SK-N-SH (cell line): ENCODE results near the gene MAP2K5. TPM values are rescaled to one million over a fixed set of nuclear protein-coding genes. Genes with fewer than 3 reads are reported as not detected.

Experiments
- CTCF ChIA-PET: fragments of 300-600, 350-600 bp; formaldehyde crosslinking; extraction: SDS; loops from one replicate; lab custom pipeline; 2021; lab: Yijun Ruan, JAX
- POLR2A ChIA-PET: fragments of 350-600 bp; sonication (Branson Sonifier 250); formaldehyde crosslinking; extraction: SDS; loops from one replicate; lab custom pipeline; 2020; ENCODE audit warnings: antibody characterized with exemption, inconsistent platforms; lab: Yijun Ruan, JAX
- DNase-seq: peaks from one replicate; pipeline ENCODE4 v3.0.0; 2012
- H2AFZ ChIP-seq: fragments of 200-600 bp; sonication (generic); 2 replicates; pipeline ENCODE4 v1.8.1; 2016; ENCODE audit warnings: antibody characterized with exemption, mild to moderate bottlenecking, low read depth
- H3F3A ChIP-seq: fragments of 200-600 bp; sonication (generic); replicated peaks from 2 replicates; pipeline ENCODE3; 2016; ENCODE audit warnings: antibody characterized with exemption, mild to moderate bottlenecking; ENCODE audit not compliant: insufficient read depth
- H3K27ac ChIP-seq, 2 experiments: fragments of 200-500 bp in 1 of 2; fragments of 200-600 bp in 1 of 2; sonication (Bioruptor generic) in 1 of 2; sonication (generic), shearing (Covaris generic) in 1 of 2; 2 replicates each; pipeline versions ENCODE4 v1.5.1 to v1.6.1; 2014 to 2016; ENCODE audit warnings: low read depth in 2 of 2, inconsistent platforms in 1 of 2, low read length in 1 of 2, mild to moderate bottlenecking in 1 of 2, mixed read lengths in 1 of 2
- H3K27me3 ChIP-seq: fragments of 200-600 bp; sonication (generic), shearing (Covaris generic); 2 replicates; pipeline ENCODE4 v1.6.1; 2016; ENCODE audit warnings: mixed run types; ENCODE audit not compliant: insufficient read depth
- H3K36me3 ChIP-seq, 2 experiments: fragments of 200-500 bp in 1 of 2; fragments of 200-600 bp in 1 of 2; sonication (Bioruptor generic) in 1 of 2; sonication (generic) in 1 of 2; replicated peaks in 1 of 2; 2 replicates each; pipeline versions ENCODE3 to v1.5.1; 2014 to 2016; ENCODE audit warnings: low read length in 1 of 2, mild to moderate bottlenecking in 1 of 2; ENCODE audit not compliant: insufficient read depth in 2 of 2, control insufficient read depth in 1 of 2
- H3K4me1 ChIP-seq, 2 experiments: fragments of 200-500 bp in 1 of 2; fragments of 200-600 bp in 1 of 2; sonication (Bioruptor generic) in 1 of 2; sonication (generic), shearing (Covaris generic) in 1 of 2; 2 replicates each; pipeline versions ENCODE4 v1.5.1 to v1.6.1; 2014 to 2016; ENCODE audit warnings: low read depth in 1 of 2, low read length in 1 of 2, mixed run types in 1 of 2; ENCODE audit not compliant: insufficient read depth in 2 of 2, control insufficient read depth in 1 of 2
- H3K4me2 ChIP-seq: fragments of 200-600 bp; sonication (generic), shearing (Covaris generic); 2 replicates; pipeline ENCODE4 v1.6.1; 2017; ENCODE audit warnings: mixed run types
- H3K4me3 ChIP-seq, 2 experiments: fragments of 200-500 bp in 1 of 2; fragments of 200-600 bp in 1 of 2; sonication (Bioruptor generic) in 1 of 2; sonication (generic), shearing (Covaris generic) in 1 of 2; 2 replicates each; pipeline versions ENCODE4 v1.5.1 to v1.8.1; 2014 to 2016; ENCODE audit warnings: low read depth in 2 of 2, inconsistent platforms in 1 of 2, low read length in 1 of 2, mild to moderate bottlenecking in 1 of 2, mixed read lengths in 1 of 2, moderate library complexity in 1 of 2
- H3K79me2 ChIP-seq: fragments of 200-600 bp; sonication (generic); 2 replicates; pipeline ENCODE4 v1.8.1; 2017; ENCODE audit warnings: mild to moderate bottlenecking; ENCODE audit not compliant: insufficient read depth
- H3K9ac ChIP-seq: fragments of 200-600 bp; sonication (generic); 2 replicates; pipeline ENCODE4 v1.6.1; 2017; ENCODE audit warnings: mixed run types
- H3K9me2 ChIP-seq: fragments of 200-600 bp; sonication (generic); 2 replicates; pipeline ENCODE4 v1.6.1; 2017; ENCODE audit warnings: mixed run types
- H3K9me3 ChIP-seq: fragments of 200-600 bp; sonication (generic); 2 replicates; pipeline ENCODE4 v1.6.1; 2017; ENCODE audit warnings: mixed run types, mild to moderate bottlenecking, moderate library complexity
- H4K20me1 ChIP-seq: fragments of 200-600 bp; sonication (generic); 2 replicates; pipeline ENCODE4 v1.6.1; 2017; ENCODE audit warnings: mild to moderate bottlenecking, mixed run types; ENCODE audit not compliant: insufficient read depth
- CHD2 ChIP-seq: fragments of 150-350 bp; IDR thresholded peaks from 2 replicates; pipeline ENCODE4 v1.6.1; 2018; ENCODE audit warnings: low read length; ENCODE audit not compliant: partially characterized antibody
- EP300 ChIP-seq, 2 experiments: IDR thresholded peaks; 2 replicates each; pipeline versions ENCODE4 v1.4.0 to v1.6.1; 2012; ENCODE audit warnings: borderline replicate concordance in 1 of 2, low read depth in 1 of 2, low read length in 1 of 2
- EZH2phosphoT487 ChIP-seq: fragments of 200-600 bp; sonication (generic); IDR thresholded peaks from 2 replicates; pipeline ENCODE4 v1.6.1; 2017; ENCODE audit warnings: low read depth, mixed run types, mild to moderate bottlenecking, antibody characterized with exemption, moderate library complexity, borderline replicate concordance
- IRF3 ChIP-seq: fragments of 150-350 bp; IDR thresholded peaks from 2 replicates; pipeline ENCODE4 v1.6.1; 2016; ENCODE audit warnings: mild to moderate bottlenecking, low read depth, low read length
- PBX3 ChIP-seq: IDR thresholded peaks from 2 replicates; pipeline ENCODE4; 2012
- POLR2AphosphoS5 ChIP-seq: IDR thresholded peaks from 2 replicates; pipeline ENCODE4 v1.6.1; 2012; ENCODE audit warnings: low read depth, low read length
- RAD21 ChIP-seq: IDR thresholded peaks from 2 replicates; pipeline ENCODE4 v1.6.1; 2012; ENCODE audit warnings: mild to moderate bottlenecking, low read length
- RFX5 ChIP-seq: IDR thresholded peaks from 2 replicates; pipeline ENCODE4 v1.6.1; 2012; ENCODE audit warnings: mild to moderate bottlenecking, improper control_type of control experiment, low read length
- SMC3 ChIP-seq: IDR thresholded peaks from 2 replicates; pipeline ENCODE4 v1.6.1; 2012; ENCODE audit warnings: low read depth, low read length, improper control_type of control experiment
- TAF1 ChIP-seq: IDR thresholded peaks from 2 replicates; pipeline ENCODE4 v1.6.1; 2012; ENCODE audit warnings: low read depth, mild to moderate bottlenecking, low read length, moderate library complexity, borderline replicate concordance
- TCF12 ChIP-seq: IDR thresholded peaks from 2 replicates; pipeline ENCODE4 v1.4.0; 2012
- WGBS: methylation state at CpG from one replicate; pipeline ENCODE4 v1.1.6; 2017; ENCODE audit warnings: low lambda C conversion rate; 5-methylcytosine and 5-hydroxymethylcytosine counted together
- polyA plus RNA-seq, 3 experiments: library from polyadenylated mRNA; depleted of rRNA; stranded (reverse); fragments of >200 nt; gene quantifications; 2 replicates each; pipeline ENCODE4 v1.2.3, GENCODE V29; 2012
- TF ChIP-seq, protein P1 (sequence below): fragments of 200-600 bp; sonication (generic); IDR thresholded peaks from 2 replicates; pipeline ENCODE4 v1.6.1; 2017; ENCODE audit warnings: antibody characterized with exemption, mild to moderate bottlenecking, moderate library complexity
- TF ChIP-seq, protein P2 (sequence below): IDR thresholded peaks from 2 replicates; pipeline ENCODE4 v1.6.1; 2012; ENCODE audit warnings: mild to moderate bottlenecking, low read depth, low read length, moderate library complexity

Gene MAP2K5
- polyA plus RNA-seq, 1 of the 3 experiments (the other 2 are of a cell fraction), result 6.2 TPM

DNA sequence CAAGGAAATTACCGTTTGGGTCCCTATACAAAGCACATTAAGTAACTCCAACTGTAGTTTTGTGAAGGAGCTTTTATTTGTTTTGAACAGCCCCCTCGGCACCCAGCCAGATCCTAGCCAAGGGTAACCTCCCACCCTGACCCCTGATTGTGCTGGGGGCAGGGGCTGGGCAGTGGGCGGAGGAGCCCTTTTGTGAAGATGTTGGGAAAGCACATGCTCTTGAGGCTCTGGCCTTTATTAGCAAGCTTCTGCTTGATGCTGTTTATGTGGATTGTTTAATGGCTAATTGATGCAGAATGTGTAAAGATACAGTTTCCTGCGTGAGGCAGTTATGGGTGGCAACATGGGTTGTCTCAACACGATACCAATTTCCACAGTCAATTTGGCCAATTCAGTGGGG lies 136.5 kb downstream of the MAP2K5 start (continued):
- TF ChIP-seq, protein P1, sequence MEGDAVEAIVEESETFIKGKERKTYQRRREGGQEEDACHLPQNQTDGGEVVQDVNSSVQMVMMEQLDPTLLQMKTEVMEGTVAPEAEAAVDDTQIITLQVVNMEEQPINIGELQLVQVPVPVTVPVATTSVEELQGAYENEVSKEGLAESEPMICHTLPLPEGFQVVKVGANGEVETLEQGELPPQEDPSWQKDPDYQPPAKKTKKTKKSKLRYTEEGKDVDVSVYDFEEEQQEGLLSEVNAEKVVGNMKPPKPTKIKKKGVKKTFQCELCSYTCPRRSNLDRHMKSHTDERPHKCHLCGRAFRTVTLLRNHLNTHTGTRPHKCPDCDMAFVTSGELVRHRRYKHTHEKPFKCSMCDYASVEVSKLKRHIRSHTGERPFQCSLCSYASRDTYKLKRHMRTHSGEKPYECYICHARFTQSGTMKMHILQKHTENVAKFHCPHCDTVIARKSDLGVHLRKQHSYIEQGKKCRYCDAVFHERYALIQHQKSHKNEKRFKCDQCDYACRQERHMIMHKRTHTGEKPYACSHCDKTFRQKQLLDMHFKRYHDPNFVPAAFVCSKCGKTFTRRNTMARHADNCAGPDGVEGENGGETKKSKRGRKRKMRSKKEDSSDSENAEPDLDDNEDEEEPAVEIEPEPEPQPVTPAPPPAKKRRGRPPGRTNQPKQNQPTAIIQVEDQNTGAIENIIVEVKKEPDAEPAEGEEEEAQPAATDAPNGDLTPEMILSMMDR, result no peak
- TF ChIP-seq PBX3 (no peak), SMC3 (no peak), EZH2phosphoT487 (no peak)
- TF ChIP-seq, all 33 proteins: peak for 0

- 47% methylated on average over 2 of the region's 2 CpGs for WGBS
Measured at GRCh38 chr15:67680641-67681040, 138.1 kb downstream of the MAP2K5 start.

GRCh38 chr15:67685008-67685599 lies 142.6 kb downstream of the MAP2K5 start:
- no peaks in the 10 kb centered on the region for H3K9me2 ChIP-seq
- no peak overlapping the region for H3K9ac ChIP-seq
- H3K4me1 ChIP-seq, result peaks cover 0 to 9% of the 10 kb centered on the region in 2 experiments; a peak in 1 of 4 replicates
- no peaks in the 10 kb centered on the region for H4K20me1 ChIP-seq
- no peak overlapping the region for H3K4me3 ChIP-seq
- peaks cover 7 to 8% of the 10 kb centered on the region in 2 experiments for H3K36me3 ChIP-seq
- H2AFZ ChIP-seq, result no peak overlapping the region
- no peaks in the 10 kb centered on the region for H3K27me3 ChIP-seq
- no peak overlapping the region for H3K27ac ChIP-seq
- H3K9me3 ChIP-seq, result peaks cover 22% of the 10 kb centered on the region
- POLR2A ChIA-PET, result no interaction called here
- peak; percentile 4 for DNase-seq
- WGBS, result 71% methylated on average over 3 of the region's 3 CpGs
- H3F3A ChIP-seq, result peaks cover 8% of the 10 kb centered on the region
- no peak overlapping the region for H3K4me2 ChIP-seq
- H3K79me2 ChIP-seq, result no peaks in the 10 kb centered on the region
- CTCF ChIA-PET, result no interaction called here
- TF ChIP-seq EP300 (IDR thresholded peaks at IDR 0.05; ENCODE audit: borderline replicate concordance in 1 of 2, low read depth in 1 of 2, low read length in 1 of 2) (no peak), IRF3 (no peak), TAF1 (no peak), CHD2 (no peak), RFX5 (no peak), POLR2AphosphoS5 (no peak), RAD21 (no peak)
- TF ChIP-seq, protein P2, sequence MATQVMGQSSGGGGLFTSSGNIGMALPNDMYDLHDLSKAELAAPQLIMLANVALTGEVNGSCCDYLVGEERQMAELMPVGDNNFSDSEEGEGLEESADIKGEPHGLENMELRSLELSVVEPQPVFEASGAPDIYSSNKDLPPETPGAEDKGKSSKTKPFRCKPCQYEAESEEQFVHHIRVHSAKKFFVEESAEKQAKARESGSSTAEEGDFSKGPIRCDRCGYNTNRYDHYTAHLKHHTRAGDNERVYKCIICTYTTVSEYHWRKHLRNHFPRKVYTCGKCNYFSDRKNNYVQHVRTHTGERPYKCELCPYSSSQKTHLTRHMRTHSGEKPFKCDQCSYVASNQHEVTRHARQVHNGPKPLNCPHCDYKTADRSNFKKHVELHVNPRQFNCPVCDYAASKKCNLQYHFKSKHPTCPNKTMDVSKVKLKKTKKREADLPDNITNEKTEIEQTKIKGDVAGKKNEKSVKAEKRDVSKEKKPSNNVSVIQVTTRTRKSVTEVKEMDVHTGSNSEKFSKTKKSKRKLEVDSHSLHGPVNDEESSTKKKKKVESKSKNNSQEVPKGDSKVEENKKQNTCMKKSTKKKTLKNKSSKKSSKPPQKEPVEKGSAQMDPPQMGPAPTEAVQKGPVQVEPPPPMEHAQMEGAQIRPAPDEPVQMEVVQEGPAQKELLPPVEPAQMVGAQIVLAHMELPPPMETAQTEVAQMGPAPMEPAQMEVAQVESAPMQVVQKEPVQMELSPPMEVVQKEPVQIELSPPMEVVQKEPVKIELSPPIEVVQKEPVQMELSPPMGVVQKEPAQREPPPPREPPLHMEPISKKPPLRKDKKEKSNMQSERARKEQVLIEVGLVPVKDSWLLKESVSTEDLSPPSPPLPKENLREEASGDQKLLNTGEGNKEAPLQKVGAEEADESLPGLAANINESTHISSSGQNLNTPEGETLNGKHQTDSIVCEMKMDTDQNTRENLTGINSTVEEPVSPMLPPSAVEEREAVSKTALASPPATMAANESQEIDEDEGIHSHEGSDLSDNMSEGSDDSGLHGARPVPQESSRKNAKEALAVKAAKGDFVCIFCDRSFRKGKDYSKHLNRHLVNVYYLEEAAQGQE, result no peak

More at GRCh38 chr15:67680641-67681040, 138.1 kb downstream of the MAP2K5 start:
- Histone ChIP-seq H3K9me2 (no peaks in the 10 kb centered on the region), H3K27ac (no peak overlapping the region), H3K79me2 (no peaks in the 10 kb centered on the region), H3K4me1 (peaks cover 0 to 9% of the 10 kb centered on the region in 2 experiments; a peak in 1 of 4 replicates), H3F3A (peaks cover 11% of the 10 kb centered on the region), H3K4me2 (no peak overlapping the region), H3K9ac (no peak overlapping the region), H3K4me3 (no peak overlapping the region), H3K27me3 (no peaks in the 10 kb centered on the region), H2AFZ (no peak overlapping the region), H3K36me3 (peaks cover 10 to 11% of the 10 kb centered on the region in 2 experiments), H3K9me3 (peaks cover 18% of the 10 kb centered on the region), H4K20me1 (no peaks in the 10 kb centered on the region)
- TF ChIP-seq TCF12 (no peak), PBX3 (peak; percentile 15; the same call in 1 of the 2 replicates)
- POLR2A ChIA-PET, result interaction anchor here (1.1 kb wide), 1 partner anchor 16 kb away, joined by 3 read pairs; no protein-coding TSS in a partner anchor
- DNase-seq, result peak; percentile 2
- CTCF ChIA-PET, result no interaction called here
